Osteocyte (in vitro differentiated cells): ENCODE data around the gene PNRC1. TPM values are rescaled to one million over a fixed set of nuclear protein-coding genes. Genes with fewer than 3 reads are reported as not detected.
A peak's percentile ranks its signal among the peaks of the same experiment; 100 is the strongest.

Experiments
- DNase-seq: peaks from one replicate; pipeline ENCODE4 v3.0.0; 2021; ENCODE audit warnings: mixed read lengths; ENCODE audit not compliant: unreplicated experiment; ENCODE audit errors: extremely low spot score
- H3K27ac Mint-ChIP-seq: one replicate; pipeline ENCODE4 v1.8.0; 2021; ENCODE audit warnings: mild to moderate bottlenecking, mixed read lengths; ENCODE audit not compliant: unreplicated experiment
- H3K27me3 Mint-ChIP-seq: one replicate; pipeline ENCODE4 v1.8.0; 2021; ENCODE audit warnings: mixed read lengths; ENCODE audit not compliant: unreplicated experiment
- H3K36me3 Mint-ChIP-seq: one replicate; pipeline ENCODE4 v1.8.0; 2021; ENCODE audit warnings: mixed read lengths; ENCODE audit not compliant: unreplicated experiment
- H3K4me1 Mint-ChIP-seq: one replicate; pipeline ENCODE4 v1.8.0; 2021; ENCODE audit warnings: mixed read lengths; ENCODE audit not compliant: unreplicated experiment
- H3K4me3 Mint-ChIP-seq: one replicate; pipeline ENCODE4 v1.8.0; 2021; ENCODE audit warnings: mild to moderate bottlenecking, moderate library complexity, mixed read lengths; ENCODE audit not compliant: unreplicated experiment
- H3K9me3 Mint-ChIP-seq: one replicate; pipeline ENCODE4 v1.8.0; 2021; ENCODE audit warnings: mixed read lengths; ENCODE audit not compliant: unreplicated experiment
- CTCF ChIP-seq: fragments of 200-600 bp; sonication (generic); IDR thresholded peaks from 2 replicates; pipeline ENCODE4 v1.5.0; 2021; ENCODE audit warnings: antibody characterized with exemption, mild to moderate bottlenecking, moderate library complexity
- total RNA-seq: library from RNA; stranded (reverse); gene quantifications from 2 replicates; pipeline ENCODE4 v1.2.1, GENCODE V29; 2021

PNRC1 gene
- total RNA-seq, 1 donor from 2014 or later = 160 TPM

- Mint-ChIP-seq H3K9me3 (no peaks in the 10 kb centered on the region), H3K27ac (no peak overlapping the region), H3K4me3 (no peak overlapping the region), H3K4me1 (peaks cover 16% of the 10 kb centered on the region), H3K27me3 (no peaks in the 10 kb centered on the region), H3K36me3 (no peaks in the 10 kb centered on the region)
- TF ChIP-seq CTCF = no peak
- no peak for DNase-seq
Observed at GRCh38 chr6:89073840-89074239, 6.7 kb upstream of the PNRC1 start.

- Mint-ChIP-seq H3K9me3 (no peaks in the 10 kb centered on the region), H3K36me3 (peaks cover 17% of the 10 kb centered on the region), H3K27me3 (no peaks in the 10 kb centered on the region), H3K27ac (peak overlapping the region; percentile 99), H3K4me1 (peaks cover 29% of the 10 kb centered on the region), H3K4me3 (peak overlapping the region; percentile 87)
- no peak for DNase-seq
- TF ChIP-seq CTCF = no peak
Observed at GRCh38 chr6:89079511-89080234, 878 bp upstream of the PNRC1 start.

DNA sequence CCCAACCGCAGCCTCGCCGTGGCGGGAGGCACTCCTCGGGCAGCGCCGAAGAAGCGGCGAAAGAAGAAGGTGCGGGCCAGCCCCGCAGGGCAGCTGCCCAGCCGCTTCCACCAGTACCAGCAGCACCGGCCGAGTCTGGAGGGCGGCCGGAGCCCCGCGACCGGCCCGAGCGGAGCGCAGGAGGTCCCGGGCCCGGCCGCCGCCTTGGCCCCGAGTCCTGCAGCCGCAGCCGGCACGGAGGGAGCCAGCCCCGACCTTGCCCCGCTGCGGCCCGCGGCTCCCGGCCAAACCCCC is 525 bp downstream of the PNRC1 start:
- Mint-ChIP-seq H3K36me3 (peaks cover 30% of the 10 kb centered on the region), H3K4me1 (peaks cover 37% of the 10 kb centered on the region), H3K27me3 (no peaks in the 10 kb centered on the region), H3K27ac (peak overlapping the region; percentile 99), H3K9me3 (no peaks in the 10 kb centered on the region), H3K4me3 (peak overlapping the region; percentile 87)
- no peak for TF ChIP-seq CTCF
- no peak for DNase-seq

DNA sequence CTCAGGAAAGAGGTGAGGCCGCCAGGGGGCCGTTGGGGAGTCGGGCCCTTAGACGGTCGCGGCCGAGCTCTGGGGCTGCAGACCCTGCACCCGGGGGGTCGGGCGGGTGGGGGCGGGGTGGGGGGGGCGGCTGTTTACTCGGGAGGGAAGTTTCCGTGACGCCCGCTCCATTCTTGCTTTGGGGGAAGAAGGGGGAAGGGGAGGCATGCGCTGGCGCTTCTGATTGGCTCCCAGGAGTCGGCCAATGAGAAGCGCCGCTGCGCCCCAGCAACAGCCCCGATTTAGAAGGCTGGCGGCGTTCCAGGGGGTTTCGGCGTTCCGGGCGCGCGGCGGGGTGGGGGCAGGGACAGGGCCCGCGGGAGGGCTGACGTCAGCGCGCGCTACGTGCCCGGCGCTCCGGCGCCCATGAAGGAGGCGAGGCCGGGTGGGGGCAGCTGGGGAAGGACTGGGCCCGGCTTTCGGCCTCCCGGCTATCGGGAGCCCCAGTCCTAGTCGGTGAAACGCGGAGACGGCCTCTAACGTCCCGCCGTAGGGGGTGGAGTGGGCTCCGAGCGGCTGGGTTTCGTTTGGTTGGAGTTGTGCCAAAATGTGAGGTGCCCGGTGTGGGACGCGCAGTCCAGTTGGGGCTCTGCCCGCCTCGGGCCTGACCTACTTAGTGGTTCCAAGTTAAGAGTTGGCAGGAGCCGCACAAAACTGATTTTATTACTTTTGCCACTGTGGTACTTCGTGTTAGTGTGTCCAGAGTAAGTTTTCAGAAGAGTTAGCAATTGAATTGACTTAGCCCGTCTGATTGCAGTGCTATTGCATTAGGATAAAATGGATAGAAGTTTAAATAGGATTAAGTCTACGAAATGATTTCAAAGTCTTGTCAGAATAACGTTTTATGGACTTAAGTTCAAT is 1.1 kb downstream of the PNRC1 start:
- H3K9me3 Mint-ChIP-seq = no peaks in the 10 kb centered on the region

More for the DNA sequence above, 1.1 kb downstream of the PNRC1 start:
- Mint-ChIP-seq H3K27me3 (no peaks in the 10 kb centered on the region), H3K36me3 (peaks cover 34% of the 10 kb centered on the region), H3K27ac (peak overlapping the region; percentile 91), H3K4me3 (peak overlapping the region; percentile 91), H3K4me1 (peaks cover 42% of the 10 kb centered on the region)
- peak; percentile 99 for DNase-seq
- no peak for TF ChIP-seq CTCF
